PFSK-1 (cell line): Measurements from ENCODE around the gene TXNDC9.

Experiments
- FOXP2 ChIP-seq: optimal IDR thresholded peaks from 2 replicates; pipeline ENCODE3; 2011; ENCODE audit warnings: borderline replicate concordance, control low read depth, inconsistent platforms; ENCODE audit not compliant: insufficient read depth; ENCODE audit errors: extremely low read length, extremely low read depth
- POLR2AphosphoS5 ChIP-seq: IDR thresholded peaks from 2 replicates; pipeline ENCODE4 v1.6.1; 2012; ENCODE audit warnings: low read depth, mild to moderate bottlenecking, control low read depth, low read length, moderate library complexity
- SIN3A ChIP-seq: IDR thresholded peaks from 2 replicates; pipeline ENCODE4 v1.6.1; 2012; ENCODE audit warnings: mild to moderate bottlenecking, low read length, moderate library complexity, borderline replicate concordance; ENCODE audit not compliant: insufficient read depth
- TAF1 ChIP-seq: IDR thresholded peaks from 2 replicates; pipeline ENCODE4 v1.6.1; 2012; ENCODE audit warnings: low read length, control low read depth, borderline replicate concordance; ENCODE audit not compliant: insufficient read depth
- TF ChIP-seq, protein P1 (sequence below), 2 experiments: IDR thresholded peaks; 2 replicates each; pipeline versions ENCODE4 v1.6.1 to v1.8.0; 2011 to 2012; ENCODE audit warnings: low read depth in 2 of 2, low read length in 2 of 2, control low read depth in 1 of 2, inconsistent platforms in 1 of 2, mild to moderate bottlenecking in 1 of 2, moderate library complexity in 1 of 2; ENCODE audit not compliant: insufficient read depth in 1 of 2

Gene TXNDC9

DNA sequence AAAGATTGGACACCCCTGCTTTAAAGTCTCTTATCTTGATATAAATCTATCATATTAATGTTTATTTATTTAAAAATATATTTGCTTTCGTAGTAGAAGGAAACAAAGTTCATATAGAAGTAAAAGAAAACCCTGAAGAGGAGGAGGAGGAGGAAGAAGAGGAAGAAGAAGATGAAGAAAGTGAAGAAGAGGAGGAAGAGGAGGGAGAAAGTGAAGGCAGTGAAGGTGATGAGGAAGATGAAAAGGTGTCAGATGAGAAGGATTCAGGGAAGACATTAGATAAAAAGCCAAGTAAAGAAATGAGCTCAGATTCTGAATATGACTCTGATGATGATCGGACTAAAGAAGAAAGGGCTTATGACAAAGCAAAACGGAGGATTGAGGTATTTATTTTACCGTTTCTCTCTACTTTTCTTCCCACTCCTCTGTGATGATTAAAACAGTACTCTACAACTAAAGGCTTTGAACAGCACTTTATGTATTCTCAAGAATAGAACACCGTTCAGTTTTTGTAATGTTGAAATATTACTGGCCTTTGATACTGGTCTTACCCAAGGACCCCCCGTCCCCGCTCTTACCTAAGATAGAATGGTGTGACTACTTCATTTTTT lies 40.2 kb upstream of the TXNDC9 start:
- TF ChIP-seq, protein P1, sequence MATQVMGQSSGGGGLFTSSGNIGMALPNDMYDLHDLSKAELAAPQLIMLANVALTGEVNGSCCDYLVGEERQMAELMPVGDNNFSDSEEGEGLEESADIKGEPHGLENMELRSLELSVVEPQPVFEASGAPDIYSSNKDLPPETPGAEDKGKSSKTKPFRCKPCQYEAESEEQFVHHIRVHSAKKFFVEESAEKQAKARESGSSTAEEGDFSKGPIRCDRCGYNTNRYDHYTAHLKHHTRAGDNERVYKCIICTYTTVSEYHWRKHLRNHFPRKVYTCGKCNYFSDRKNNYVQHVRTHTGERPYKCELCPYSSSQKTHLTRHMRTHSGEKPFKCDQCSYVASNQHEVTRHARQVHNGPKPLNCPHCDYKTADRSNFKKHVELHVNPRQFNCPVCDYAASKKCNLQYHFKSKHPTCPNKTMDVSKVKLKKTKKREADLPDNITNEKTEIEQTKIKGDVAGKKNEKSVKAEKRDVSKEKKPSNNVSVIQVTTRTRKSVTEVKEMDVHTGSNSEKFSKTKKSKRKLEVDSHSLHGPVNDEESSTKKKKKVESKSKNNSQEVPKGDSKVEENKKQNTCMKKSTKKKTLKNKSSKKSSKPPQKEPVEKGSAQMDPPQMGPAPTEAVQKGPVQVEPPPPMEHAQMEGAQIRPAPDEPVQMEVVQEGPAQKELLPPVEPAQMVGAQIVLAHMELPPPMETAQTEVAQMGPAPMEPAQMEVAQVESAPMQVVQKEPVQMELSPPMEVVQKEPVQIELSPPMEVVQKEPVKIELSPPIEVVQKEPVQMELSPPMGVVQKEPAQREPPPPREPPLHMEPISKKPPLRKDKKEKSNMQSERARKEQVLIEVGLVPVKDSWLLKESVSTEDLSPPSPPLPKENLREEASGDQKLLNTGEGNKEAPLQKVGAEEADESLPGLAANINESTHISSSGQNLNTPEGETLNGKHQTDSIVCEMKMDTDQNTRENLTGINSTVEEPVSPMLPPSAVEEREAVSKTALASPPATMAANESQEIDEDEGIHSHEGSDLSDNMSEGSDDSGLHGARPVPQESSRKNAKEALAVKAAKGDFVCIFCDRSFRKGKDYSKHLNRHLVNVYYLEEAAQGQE (IDR thresholded peaks at IDR 0.05; ENCODE audit: insufficient read depth in 1 of 2, low read depth in 2 of 2, low read length in 2 of 2), result no peak

DNA sequence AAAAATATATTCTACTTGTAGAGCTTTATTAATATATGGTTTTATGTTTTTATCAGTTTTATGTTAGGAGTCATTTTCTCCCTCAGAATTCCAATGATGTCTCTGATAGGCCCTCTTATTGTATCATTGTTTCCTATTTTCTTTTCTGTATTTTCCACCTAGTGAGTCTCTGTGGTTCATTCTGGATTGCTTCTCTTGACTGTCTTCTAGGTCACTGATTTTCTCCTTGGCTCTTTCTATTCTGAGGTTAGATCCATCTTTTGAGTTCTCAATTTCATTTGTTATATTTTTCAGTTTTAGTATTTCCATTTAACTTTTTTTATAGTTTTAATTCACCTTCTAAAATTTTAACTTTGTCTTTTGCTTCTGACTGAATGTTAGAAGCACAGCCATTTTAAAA lies 38.6 kb upstream of the TXNDC9 start:
- no peak for TF ChIP-seq TAF1
- TF ChIP-seq POLR2AphosphoS5, result no peak
- TF ChIP-seq FOXP2, result no peak
- no peak for TF ChIP-seq SIN3A
- TF ChIP-seq, protein P1 (IDR thresholded peaks at IDR 0.05; ENCODE audit: insufficient read depth in 1 of 2, low read depth in 2 of 2, low read length in 2 of 2), result no peak

DNA sequence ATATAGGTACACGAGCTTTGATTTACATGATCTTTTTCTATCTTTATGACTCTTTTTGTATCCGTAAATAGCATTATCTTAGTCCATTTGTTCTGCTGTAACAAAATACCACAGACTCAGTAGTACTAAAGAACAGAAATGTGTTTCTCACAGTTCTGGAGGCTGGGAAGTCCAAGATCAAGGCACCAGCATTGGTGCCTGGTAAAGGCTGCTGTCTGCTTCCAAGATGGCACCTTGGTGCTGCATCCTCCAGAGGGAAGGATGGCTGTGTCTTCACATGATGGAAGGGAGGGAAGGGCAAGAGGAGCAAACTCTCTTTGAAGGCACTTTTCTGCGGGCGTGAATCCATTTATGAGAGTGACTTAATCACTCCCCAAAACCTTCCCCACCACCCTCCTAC lies 37.0 kb upstream of the TXNDC9 start:
- TF ChIP-seq SIN3A (no peak), FOXP2 (no peak), TAF1 (no peak), POLR2AphosphoS5 (no peak)
- TF ChIP-seq, protein P1 (IDR thresholded peaks at IDR 0.05; ENCODE audit: insufficient read depth in 1 of 2, low read depth in 2 of 2, low read length in 2 of 2), result no peak

DNA sequence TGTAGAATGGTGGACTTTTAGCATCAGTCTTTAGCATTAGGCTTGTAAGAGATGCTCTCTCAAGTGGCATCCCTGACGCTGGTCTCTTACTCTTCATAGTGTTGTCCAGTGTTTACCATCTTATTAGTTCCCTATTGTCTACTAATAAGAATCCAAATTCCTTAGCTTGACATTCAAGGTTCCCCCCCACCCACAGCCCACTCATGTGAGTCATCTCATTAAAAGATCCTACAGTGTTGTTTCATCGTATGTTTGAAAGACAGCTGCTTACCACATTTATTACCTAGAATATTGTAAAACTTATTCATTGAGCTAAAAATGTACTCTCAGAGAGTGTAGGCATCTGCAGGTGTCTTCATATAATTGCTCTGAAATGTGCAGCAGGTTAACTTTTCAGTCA lies 29.5 kb upstream of the TXNDC9 start:
- TF ChIP-seq POLR2AphosphoS5, result no peak

DNA sequence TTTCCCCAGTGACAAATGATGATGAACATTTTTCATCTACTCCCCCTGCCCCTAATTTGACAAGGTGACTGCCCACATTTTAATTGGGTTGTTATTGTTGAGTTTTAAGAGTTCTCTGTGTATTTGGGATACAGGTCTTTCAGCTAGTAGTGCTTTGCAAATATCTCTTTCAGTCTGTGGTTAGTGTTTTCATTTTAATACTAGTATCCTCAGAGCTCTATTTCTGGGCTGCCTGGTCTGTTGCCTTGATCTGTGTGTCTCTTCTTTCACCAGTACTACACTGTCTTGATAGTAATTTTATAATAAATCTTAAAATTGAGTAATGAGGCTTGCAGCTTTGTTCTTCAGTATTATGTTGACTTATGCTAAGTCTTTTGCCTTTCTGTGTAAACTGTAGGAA lies 20.7 kb upstream of the TXNDC9 start:
- TF ChIP-seq FOXP2, result no peak
- TF ChIP-seq SIN3A, result no peak
- TF ChIP-seq, protein P1 (IDR thresholded peaks at IDR 0.05; ENCODE audit: insufficient read depth in 1 of 2, low read depth in 2 of 2, low read length in 2 of 2), result no peak
- no peak for TF ChIP-seq TAF1
- TF ChIP-seq POLR2AphosphoS5, result no peak
